ENCODE measurements around the gene NEU2. TPM values are rescaled to one million over a fixed set of nuclear protein-coding genes. Genes with fewer than 3 reads are reported as not detected.

Gene NEU2
- total and polyA plus RNA-seq, 2 of the 13 experiments (the other 11 are each of a cell fraction or from before 2014, with no cell fraction given), result not detected

DNA sequence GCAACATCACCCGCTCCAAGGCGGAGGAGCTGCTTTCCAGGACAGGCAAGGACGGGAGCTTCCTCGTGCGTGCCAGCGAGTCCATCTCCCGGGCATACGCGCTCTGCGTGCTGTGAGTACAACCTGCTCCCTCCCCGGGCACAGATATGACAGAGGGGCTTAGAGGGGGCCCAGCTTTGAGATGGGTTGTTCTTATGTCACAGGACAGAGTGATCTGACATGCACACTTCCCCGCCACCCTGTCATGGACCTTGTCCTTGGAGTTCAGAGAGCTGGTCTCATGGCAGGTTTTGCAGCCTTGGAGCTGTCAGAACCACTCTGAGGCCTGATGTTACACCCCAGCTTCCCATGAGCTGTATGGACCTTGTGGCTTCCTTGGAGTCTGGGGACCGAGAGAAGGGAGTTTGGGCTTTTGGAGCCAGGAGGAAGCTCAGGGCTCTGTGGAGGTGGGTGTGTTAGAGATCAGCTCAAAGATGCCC, 28.1 kb downstream of the NEU2 start (continued):
- TF ChIP-seq ELF4 (CRISPR knock-in tag; IDR thresholded peaks at IDR 0.05; ENCODE audit: borderline replicate concordance) (no peak), RBM22 (optimal IDR thresholded peaks at IDR 0.05; ENCODE audit: low read length) (no peak), KDM1A (CRISPR knock-in tag; IDR thresholded peaks at IDR 0.05) (no peak), MXI1 (IDR thresholded peaks at IDR 0.05; ENCODE audit: borderline replicate concordance, low read depth, low read length) (no peak), ZNF451 (CRISPR knock-in tag; IDR thresholded peaks at IDR 0.05) (no peak; the same call in 1 of the 2 replicates), TEAD3 (CRISPR knock-in tag; optimal IDR thresholded peaks at IDR 0.05; ENCODE audit: borderline replicate concordance) (no peak), ZNF260 (CRISPR knock-in tag; IDR thresholded peaks at IDR 0.05; ENCODE audit: borderline replicate concordance, low read depth) (no peak), U2AF1 (optimal IDR thresholded peaks at IDR 0.05; ENCODE audit: low read depth, low read length) (no peak), MXD4 (CRISPR knock-in tag; IDR thresholded peaks at IDR 0.05) (no peak; the same call in 1 of the 2 replicates), RARG (CRISPR knock-in tag; IDR thresholded peaks at IDR 0.05; ENCODE audit: low read depth) (no peak), HOXD1 (CRISPR knock-in tag; IDR thresholded peaks at IDR 0.05) (no peak), ZNF883 (CRISPR knock-in tag; IDR thresholded peaks at IDR 0.05; ENCODE audit: not compliant biosample characterization) (no peak), ZNF747 (CRISPR knock-in tag; IDR thresholded peaks at IDR 0.05; ENCODE audit: borderline replicate concordance) (no peak), PLRG1 (conservative IDR thresholded peaks at IDR 0.05) (no peak), ELF1 (CRISPR knock-in tag; IDR thresholded peaks at IDR 0.05) (no peak), NFYC (CRISPR knock-in tag; IDR thresholded peaks at IDR 0.05) (no peak), ZNF782 (CRISPR knock-in tag; IDR thresholded peaks at IDR 0.05; ENCODE audit: borderline replicate concordance) (no peak), BCL6 (CRISPR knock-in tag; IDR thresholded peaks at IDR 0.05) (peak; percentile 86), SAFB2 (CRISPR knock-in tag; IDR thresholded peaks at IDR 0.05; ENCODE audit: borderline replicate concordance, low read depth) (0 out of 2 replicates have a peak, but pooled peaks have one; percentile 6), ZC3H4 (CRISPR knock-in tag; IDR thresholded peaks at IDR 0.05; ENCODE audit: borderline replicate concordance) (no peak)
- TF ChIP-seq, protein P1, sequence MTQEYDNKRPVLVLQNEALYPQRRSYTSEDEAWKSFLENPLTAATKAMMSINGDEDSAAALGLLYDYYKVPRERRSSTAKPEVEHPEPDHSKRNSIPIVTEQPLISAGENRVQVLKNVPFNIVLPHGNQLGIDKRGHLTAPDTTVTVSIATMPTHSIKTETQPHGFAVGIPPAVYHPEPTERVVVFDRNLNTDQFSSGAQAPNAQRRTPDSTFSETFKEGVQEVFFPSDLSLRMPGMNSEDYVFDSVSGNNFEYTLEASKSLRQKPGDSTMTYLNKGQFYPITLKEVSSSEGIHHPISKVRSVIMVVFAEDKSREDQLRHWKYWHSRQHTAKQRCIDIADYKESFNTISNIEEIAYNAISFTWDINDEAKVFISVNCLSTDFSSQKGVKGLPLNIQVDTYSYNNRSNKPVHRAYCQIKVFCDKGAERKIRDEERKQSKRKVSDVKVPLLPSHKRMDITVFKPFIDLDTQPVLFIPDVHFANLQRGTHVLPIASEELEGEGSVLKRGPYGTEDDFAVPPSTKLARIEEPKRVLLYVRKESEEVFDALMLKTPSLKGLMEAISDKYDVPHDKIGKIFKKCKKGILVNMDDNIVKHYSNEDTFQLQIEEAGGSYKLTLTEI (CRISPR knock-in tag; conservative IDR thresholded peaks at IDR 0.05), result no peak
- TF ChIP-seq, protein P2, sequence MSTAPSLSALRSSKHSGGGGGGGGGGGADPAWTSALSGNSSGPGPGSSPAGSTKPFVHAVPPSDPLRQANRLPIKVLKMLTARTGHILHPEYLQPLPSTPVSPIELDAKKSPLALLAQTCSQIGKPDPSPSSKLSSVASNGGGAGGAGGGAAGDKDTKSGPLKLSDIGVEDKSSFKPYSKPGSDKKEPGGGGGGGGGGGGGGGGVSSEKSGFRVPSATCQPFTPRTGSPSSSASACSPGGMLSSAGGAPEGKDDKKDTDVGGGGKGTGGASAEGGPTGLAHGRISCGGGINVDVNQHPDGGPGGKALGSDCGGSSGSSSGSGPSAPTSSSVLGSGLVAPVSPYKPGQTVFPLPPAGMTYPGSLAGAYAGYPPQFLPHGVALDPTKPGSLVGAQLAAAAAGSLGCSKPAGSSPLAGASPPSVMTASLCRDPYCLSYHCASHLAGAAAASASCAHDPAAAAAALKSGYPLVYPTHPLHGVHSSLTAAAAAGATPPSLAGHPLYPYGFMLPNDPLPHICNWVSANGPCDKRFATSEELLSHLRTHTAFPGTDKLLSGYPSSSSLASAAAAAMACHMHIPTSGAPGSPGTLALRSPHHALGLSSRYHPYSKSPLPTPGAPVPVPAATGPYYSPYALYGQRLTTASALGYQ (CRISPR knock-in tag; IDR thresholded peaks at IDR 0.05), result no peak
- TF ChIP-seq, protein P3, sequence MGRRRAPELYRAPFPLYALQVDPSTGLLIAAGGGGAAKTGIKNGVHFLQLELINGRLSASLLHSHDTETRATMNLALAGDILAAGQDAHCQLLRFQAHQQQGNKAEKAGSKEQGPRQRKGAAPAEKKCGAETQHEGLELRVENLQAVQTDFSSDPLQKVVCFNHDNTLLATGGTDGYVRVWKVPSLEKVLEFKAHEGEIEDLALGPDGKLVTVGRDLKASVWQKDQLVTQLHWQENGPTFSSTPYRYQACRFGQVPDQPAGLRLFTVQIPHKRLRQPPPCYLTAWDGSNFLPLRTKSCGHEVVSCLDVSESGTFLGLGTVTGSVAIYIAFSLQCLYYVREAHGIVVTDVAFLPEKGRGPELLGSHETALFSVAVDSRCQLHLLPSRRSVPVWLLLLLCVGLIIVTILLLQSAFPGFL (CRISPR knock-in tag; IDR thresholded peaks at IDR 0.05), result no peak
- TF ChIP-seq, protein P4, sequence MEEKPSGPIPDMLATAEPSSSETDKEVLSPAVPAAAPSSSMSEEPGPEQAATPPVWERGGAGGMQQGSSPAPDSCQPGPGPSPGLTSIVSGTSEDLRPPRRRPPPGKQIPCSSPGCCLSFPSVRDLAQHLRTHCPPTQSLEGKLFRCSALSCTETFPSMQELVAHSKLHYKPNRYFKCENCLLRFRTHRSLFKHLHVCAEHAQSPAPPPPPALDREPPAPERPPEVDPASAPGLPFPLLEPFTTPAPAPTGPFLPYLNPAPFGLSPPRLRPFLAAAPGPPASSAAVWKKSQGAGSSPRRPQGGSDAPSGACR (CRISPR knock-in tag; IDR thresholded peaks at IDR 0.05), result 0 out of 2 replicates have a peak, but pooled peaks have one; percentile 15

Data from HepG2 (cell line).